Lung (tissue), 12 donors: Measurements from ENCODE around the gene BIRC6. TPM values are rescaled to one million over a fixed set of nuclear protein-coding genes. Genes with fewer than 3 reads are reported as not detected.

Experiments
- ATAC-seq: fragments of 200-7000 bp; cut with Tn5 transposase; one replicate; pipeline ENCODE4 v1.9.1; 2020; ENCODE audit warnings: moderate number of reproducible peaks; ENCODE audit not compliant: insufficient read depth, low FRiP score
- DNase-seq, 3 donors: peaks; one replicate each; pipeline ENCODE4 v3.0.0-alpha.2; 2013 to 2017
- H3K27ac ChIP-seq, 2 donors: one replicate each; pipeline ENCODE4 v1.5.1; 2013; ENCODE audit warnings: mild to moderate bottlenecking in 2 of 2, moderate library complexity in 2 of 2, control low read depth in 1 of 2, inconsistent platforms in 1 of 2, low read depth in 1 of 2, low read length in 1 of 2
- H3K27me3 ChIP-seq, 3 donors: one replicate each; pipeline ENCODE4 v1.5.1; 2013; ENCODE audit warnings: low read length in 2 of 3; ENCODE audit not compliant: control insufficient read depth in 3 of 3, insufficient read depth in 3 of 3
- H3K36me3 ChIP-seq, 4 donors: one replicate each; pipeline ENCODE4 v1.5.1; 2013; ENCODE audit warnings: low read length in 4 of 4, mild to moderate bottlenecking in 1 of 4, moderate library complexity in 1 of 4; ENCODE audit not compliant: control insufficient read depth in 4 of 4, insufficient read depth in 4 of 4
- H3K4me1 ChIP-seq, 5 donors: one replicate each; pipeline ENCODE4 v1.5.1; 2013; ENCODE audit warnings: low read length in 5 of 5, mild to moderate bottlenecking in 2 of 5, moderate library complexity in 1 of 5; ENCODE audit not compliant: control insufficient read depth in 5 of 5, insufficient read depth in 5 of 5
- H3K4me3 ChIP-seq: one replicate; pipeline ENCODE4 v1.5.1; 2013; ENCODE audit warnings: mild to moderate bottlenecking, control low read depth, moderate library complexity
- H3K9ac ChIP-seq, 2 donors: one replicate each; pipeline ENCODE4 v1.5.1; 2013; ENCODE audit warnings: low read length in 2 of 2, control low read depth in 1 of 2; ENCODE audit not compliant: insufficient read depth in 1 of 2
- H3K9me3 ChIP-seq, 4 donors: one replicate each; pipeline ENCODE4 v1.5.1; 2013; ENCODE audit warnings: low read length in 3 of 4, mild to moderate bottlenecking in 1 of 4, moderate library complexity in 1 of 4; ENCODE audit not compliant: control insufficient read depth in 4 of 4, insufficient read depth in 3 of 4
- WGBS, 2 donors: extraction: QIAGEN DNeasy Blood & Tissue Kit; methylation state at CpG; one replicate each; pipeline ENCODE4 v1.1.7; 2013; 5-methylcytosine and 5-hydroxymethylcytosine counted together
- polyA plus RNA-seq, 2 donors: library from polyadenylated mRNA; stranded (reverse); fragments of 200-250 nt; gene quantifications; one replicate each; pipeline ENCODE4 v1.2.1, GENCODE V29; 2013
- total RNA-seq, 2 donors: library from RNA; depleted of rRNA in 1 of 2; stranded (reverse); fragments of >200 nt in 1 of 2; gene quantifications; one replicate each; pipeline ENCODE4 v1.2.1, GENCODE V29; 2014 to 2021
- TF ChIP-seq, protein P1 (sequence below): IDR thresholded peaks from 2 replicates; pipeline ENCODE4 v1.5.1; 2012; ENCODE audit warnings: mild to moderate bottlenecking; ENCODE audit errors: control extremely low read depth, extremely low read depth
- donor health status: control.
- donor health status: control.
- donor health status: Bipolar disorder and iron deficiency.
- donor health status: healthy.
- donor health status: DM: yes; HTN: yes; CAD: no.

The BIRC6 gene
- total and polyA plus RNA-seq, 4 donors, result 12.2 to 229 (median 51.5) TPM

DNA sequence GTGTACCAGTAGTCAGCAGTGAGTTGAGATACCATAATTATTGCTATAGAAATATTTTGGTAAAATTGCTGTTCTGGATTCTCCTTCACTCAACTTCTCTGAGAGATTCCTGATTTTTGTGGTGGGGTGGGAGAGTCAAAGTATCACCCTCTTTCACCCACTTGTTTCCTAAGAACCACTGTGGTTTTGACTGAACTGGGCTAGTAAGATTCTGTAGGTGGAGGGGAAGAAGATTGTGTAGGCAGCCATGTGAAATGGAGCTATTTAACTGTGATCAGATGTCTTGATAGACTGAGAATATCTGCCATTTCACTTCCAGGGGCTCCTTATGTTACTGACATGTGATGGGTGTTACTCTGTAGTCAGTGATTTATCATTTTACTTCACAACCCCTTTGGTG, 45.3 kb downstream of the BIRC6 start:
- Histone ChIP-seq H3K27ac (no peak overlapping the region), H3K9me3 (no peaks in the 10 kb centered on the region), H3K9ac (no peak overlapping the region), H3K27me3 (no peaks in the 10 kb centered on the region), H3K4me1 (no peaks in the 10 kb centered on the region), H3K36me3 (peaks cover 4 to 21% (median 7%) of the 10 kb centered on the region in 4 donors), H3K4me3 (no peak overlapping the region)
- no peak for DNase-seq
- TF ChIP-seq, protein P1, sequence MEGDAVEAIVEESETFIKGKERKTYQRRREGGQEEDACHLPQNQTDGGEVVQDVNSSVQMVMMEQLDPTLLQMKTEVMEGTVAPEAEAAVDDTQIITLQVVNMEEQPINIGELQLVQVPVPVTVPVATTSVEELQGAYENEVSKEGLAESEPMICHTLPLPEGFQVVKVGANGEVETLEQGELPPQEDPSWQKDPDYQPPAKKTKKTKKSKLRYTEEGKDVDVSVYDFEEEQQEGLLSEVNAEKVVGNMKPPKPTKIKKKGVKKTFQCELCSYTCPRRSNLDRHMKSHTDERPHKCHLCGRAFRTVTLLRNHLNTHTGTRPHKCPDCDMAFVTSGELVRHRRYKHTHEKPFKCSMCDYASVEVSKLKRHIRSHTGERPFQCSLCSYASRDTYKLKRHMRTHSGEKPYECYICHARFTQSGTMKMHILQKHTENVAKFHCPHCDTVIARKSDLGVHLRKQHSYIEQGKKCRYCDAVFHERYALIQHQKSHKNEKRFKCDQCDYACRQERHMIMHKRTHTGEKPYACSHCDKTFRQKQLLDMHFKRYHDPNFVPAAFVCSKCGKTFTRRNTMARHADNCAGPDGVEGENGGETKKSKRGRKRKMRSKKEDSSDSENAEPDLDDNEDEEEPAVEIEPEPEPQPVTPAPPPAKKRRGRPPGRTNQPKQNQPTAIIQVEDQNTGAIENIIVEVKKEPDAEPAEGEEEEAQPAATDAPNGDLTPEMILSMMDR, result no peak
- ATAC-seq, result no peak

DNA sequence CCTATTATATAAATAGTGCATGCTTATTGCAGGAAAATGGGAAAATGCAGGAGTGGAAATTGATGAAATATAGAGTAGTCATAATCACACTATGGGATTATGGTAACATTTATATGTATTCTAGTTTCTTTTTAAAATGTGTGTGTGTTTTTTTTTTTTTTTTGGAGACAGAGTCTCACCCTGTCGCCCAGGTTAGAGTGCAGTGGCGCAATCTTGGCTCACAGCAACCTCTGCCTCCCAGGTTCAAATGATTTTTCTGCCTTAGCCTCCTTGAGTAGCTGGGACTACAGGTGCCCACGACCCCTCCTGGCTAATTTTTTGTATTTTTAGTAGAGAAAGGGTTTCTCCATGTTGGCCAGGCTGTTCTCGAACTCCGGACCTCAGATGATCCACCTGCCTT, 47.0 kb downstream of the BIRC6 start:
- Histone ChIP-seq H3K36me3 (peaks cover 4 to 18% (median 8%) of the 10 kb centered on the region in 4 donors), H3K27me3 (no peaks in the 10 kb centered on the region), H3K27ac (no peak overlapping the region)

DNA sequence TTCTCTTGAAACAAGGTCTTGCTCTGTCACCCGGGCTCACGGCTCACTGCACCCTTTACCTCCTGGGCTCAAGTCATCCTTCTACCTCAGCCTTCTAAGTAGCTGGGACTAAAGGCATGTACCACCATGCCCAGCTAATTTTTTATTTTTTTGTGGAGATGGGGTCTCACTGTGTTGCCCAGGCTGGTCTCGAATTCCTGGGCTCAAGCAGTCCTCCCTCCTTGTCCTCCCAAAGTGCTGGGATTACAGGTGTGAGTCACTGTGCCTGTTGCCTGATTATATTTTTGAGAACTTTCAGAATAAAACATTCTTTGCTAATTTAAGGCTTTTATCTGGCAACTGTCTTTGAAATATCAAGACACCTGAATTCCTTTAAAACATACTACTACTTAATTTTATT, 47.9 kb downstream of the BIRC6 start:
- DNase-seq, result no peak
- H3K27me3 ChIP-seq, result no peaks in the 10 kb centered on the region
- no peak overlapping the region for H3K27ac ChIP-seq
- TF ChIP-seq, protein P1, result no peak
- H3K9ac ChIP-seq, result no peak overlapping the region
- no peaks in the 10 kb centered on the region for H3K4me1 ChIP-seq
- H3K9me3 ChIP-seq, result no peaks in the 10 kb centered on the region
- H3K4me3 ChIP-seq, result no peak overlapping the region
- ATAC-seq, result no peak
- H3K36me3 ChIP-seq, result peaks cover 4 to 18% (median 8%) of the 10 kb centered on the region in 4 donors
- 96 to 97% methylated on average over 3 of the region's 3 CpGs for WGBS, 2 donors

More for the DNA sequence above, 47.0 kb downstream of the BIRC6 start:
- DNase-seq, result no peak
- ATAC-seq, result no peak
- 88 to 91% methylated on average over 5 of the region's 5 CpGs for WGBS, 2 donors
- Histone ChIP-seq H3K4me3 (no peak overlapping the region), H3K9ac (no peak overlapping the region), H3K9me3 (no peaks in the 10 kb centered on the region), H3K4me1 (no peaks in the 10 kb centered on the region)
- TF ChIP-seq, protein P1, result no peak

DNA sequence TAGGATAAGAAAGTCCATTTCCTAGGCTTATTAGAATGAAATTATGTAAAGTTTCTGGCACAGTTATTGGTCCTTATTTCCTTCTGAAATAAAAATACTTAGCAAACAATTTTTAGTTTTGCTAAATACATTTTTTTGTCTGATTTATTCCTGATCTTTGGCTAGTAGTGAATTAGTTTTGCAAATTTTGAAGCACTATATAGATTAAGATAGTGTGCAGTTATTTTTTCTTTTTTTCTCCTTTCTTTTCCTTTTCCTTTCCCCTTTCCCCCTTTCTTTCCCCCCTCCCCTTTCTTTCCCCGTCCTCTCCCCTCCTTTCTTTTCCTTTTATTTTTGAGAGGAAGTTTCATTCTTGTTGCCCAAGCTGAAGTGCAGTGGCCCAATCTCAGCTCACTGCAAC, 59.7 kb downstream of the BIRC6 start:
- no peaks in the 10 kb centered on the region for H3K9me3 ChIP-seq
- H3K36me3 ChIP-seq, result peaks cover 12 to 25% (median 18%) of the 10 kb centered on the region in 4 donors
- 33 to 85% methylated on average over 1 of the region's 1 CpG for WGBS, 2 donors
- ATAC-seq (no peak), DNase-seq (no peak)
- TF ChIP-seq, protein P1, result no peak
- no peaks in the 10 kb centered on the region for H3K27me3 ChIP-seq
- H3K4me1 ChIP-seq, result no peaks in the 10 kb centered on the region
- H3K9ac ChIP-seq, result no peak overlapping the region
- no peak overlapping the region for H3K27ac ChIP-seq
- no peak overlapping the region for H3K4me3 ChIP-seq
